HG03280 (cell line): Measurements from ENCODE around the gene IGDCC3.
"Not testable (repeated sequence)": the region's sequence is repeated elsewhere in the genome, so short reads cannot be mapped to it uniquely, and the experiment has no call there.

Experiments used
- ATAC-seq: cut with Tn5 transposase; IDR thresholded peaks from one replicate; pipeline ENCODE4 v1.9.1; 2021; ENCODE audit warnings: mild to moderate bottlenecking, moderate library complexity; ENCODE audit not compliant: unreplicated experiment

The IGDCC3 gene

GRCh38 chr15:65406424-65407000, 28.7 kb upstream of the IGDCC3 start:
- no peak for ATAC-seq

GRCh38 chr15:65405791-65406423, 28.1 kb upstream of the IGDCC3 start:
- no peak for ATAC-seq

GRCh38 chr15:65404186-65404872, 26.5 kb upstream of the IGDCC3 start:
- no peak for ATAC-seq

GRCh38 chr15:65402961-65403360, 25.2 kb upstream of the IGDCC3 start:
- ATAC-seq: no peak

GRCh38 chr15:65401611-65402240, 23.9 kb upstream of the IGDCC3 start:
- ATAC-seq: no peak

GRCh38 chr15:65400760-65401610, 23.2 kb upstream of the IGDCC3 start:
- ATAC-seq: no peak

- no peak for ATAC-seq
Measured at GRCh38 chr15:65399997-65400396, 22.2 kb upstream of the IGDCC3 start.

GRCh38 chr15:65399001-65399706, 21.4 kb upstream of the IGDCC3 start:
- no peak for ATAC-seq

- not testable (repeated sequence) for ATAC-seq
Measured at GRCh38 chr15:65398486-65398885, 20.7 kb upstream of the IGDCC3 start.

- no peak for ATAC-seq
Measured at GRCh38 chr15:65396965-65397317, 19.1 kb upstream of the IGDCC3 start.

GRCh38 chr15:65396283-65396964, 18.6 kb upstream of the IGDCC3 start:
- ATAC-seq: no peak

GRCh38 chr15:65395567-65396202, 17.9 kb upstream of the IGDCC3 start:
- ATAC-seq: no peak

GRCh38 chr15:65394936-65395335, 17.1 kb upstream of the IGDCC3 start:
- no peak for ATAC-seq

- no peak for ATAC-seq
Measured at GRCh38 chr15:65394280-65394789, 16.5 kb upstream of the IGDCC3 start.

GRCh38 chr15:65393557-65393956, 15.8 kb upstream of the IGDCC3 start:
- ATAC-seq: no peak

GRCh38 chr15:65393091-65393490, 15.3 kb upstream of the IGDCC3 start:
- no peak for ATAC-seq

GRCh38 chr15:65392368-65392767, 14.6 kb upstream of the IGDCC3 start:
- no peak for ATAC-seq

- no peak for ATAC-seq
Measured at GRCh38 chr15:65391732-65392131, 13.9 kb upstream of the IGDCC3 start.

GRCh38 chr15:65390447-65390846, 12.6 kb upstream of the IGDCC3 start:
- ATAC-seq: no peak
